Thoracic aorta (tissue), 2 donors: ENCODE measurements around the gene RFPL3. TPM values are rescaled to one million over a fixed set of nuclear protein-coding genes. Genes with fewer than 3 reads are reported as not detected.
"Not testable (repeated sequence)": the region's sequence is repeated elsewhere in the genome, so short reads cannot be mapped to it uniquely, and the experiment has no call there.

Source experiments
- ATAC-seq: fragments of 150-250 bp; one replicate; pipeline ENCODE4 v1.8.0; 2017; ENCODE audit warnings: low read depth; ENCODE audit not compliant: insufficient number of reproducible peaks, low FRiP score
- DNase-seq: peaks from one replicate; pipeline ENCODE4 v3.0.0-alpha.2; 2020; ENCODE audit warnings: low spot score
- H3K27ac ChIP-seq, 2 donors: fragments of 200-600 bp; sonication (generic); 1 replicate in 1 of 2; 2 replicates in 1 of 2; pipeline ENCODE4 v1.5.1; 2016; ENCODE audit warnings: mild to moderate bottlenecking in 2 of 2, moderate library complexity in 2 of 2
- H3K27me3 ChIP-seq: fragments of 200-600 bp; sonication (generic); replicated peaks from 2 replicates; pipeline ENCODE4 v1.6.0; 2016; ENCODE audit warnings: mild to moderate bottlenecking; ENCODE audit not compliant: insufficient read depth
- H3K36me3 ChIP-seq: fragments of 200-600 bp; sonication (generic); one replicate; pipeline ENCODE4 v1.5.1; 2016
- H3K4me1 ChIP-seq, 2 donors: fragments of 200-600 bp; sonication (generic); 1 replicate in 1 of 2; 2 replicates in 1 of 2; pipeline versions ENCODE4 v1.5.1 to v1.6.0; 2016; ENCODE audit warnings: low read depth in 2 of 2, mild to moderate bottlenecking in 1 of 2; ENCODE audit not compliant: control insufficient read depth in 1 of 2
- H3K4me3 ChIP-seq: fragments of 200-600 bp; sonication (generic); 2 replicates; pipeline ENCODE4 v1.5.1; 2016; ENCODE audit warnings: mild to moderate bottlenecking
- H3K9me3 ChIP-seq: fragments of 200-600 bp; sonication (generic); 2 replicates; pipeline ENCODE4 v1.5.1; 2016
- CTCF ChIP-seq: fragments of 200-600 bp; sonication (generic); IDR thresholded peaks from one replicate; pipeline ENCODE4 v1.5.1; 2019; ENCODE audit warnings: antibody characterized with exemption
- total RNA-seq, 2 donors: library from RNA; depleted of rRNA; stranded (reverse); fragments of >200 nt; gene quantifications; one replicate each; pipeline versions ENCODE4 v1.1.0 to v1.2.3, GENCODE V29; 2016

The RFPL3 gene
- total RNA-seq, 2 donors from 2014 or later = not detected

GRCh38 chr22:32333769-32334659 lies 23.7 kb upstream of the RFPL3 start:
- no peak overlapping the region for H3K4me3 ChIP-seq
- no peaks in the 10 kb centered on the region for H3K36me3 ChIP-seq
- H3K27me3 ChIP-seq = no peaks in the 10 kb centered on the region
- no peaks in the 10 kb centered on the region for H3K4me1 ChIP-seq
- no peaks in the 10 kb centered on the region for H3K9me3 ChIP-seq
- ATAC-seq (no peak), DNase-seq (no peak)
- no peak overlapping the region for H3K27ac ChIP-seq
- TF ChIP-seq CTCF = no peak

DNA sequence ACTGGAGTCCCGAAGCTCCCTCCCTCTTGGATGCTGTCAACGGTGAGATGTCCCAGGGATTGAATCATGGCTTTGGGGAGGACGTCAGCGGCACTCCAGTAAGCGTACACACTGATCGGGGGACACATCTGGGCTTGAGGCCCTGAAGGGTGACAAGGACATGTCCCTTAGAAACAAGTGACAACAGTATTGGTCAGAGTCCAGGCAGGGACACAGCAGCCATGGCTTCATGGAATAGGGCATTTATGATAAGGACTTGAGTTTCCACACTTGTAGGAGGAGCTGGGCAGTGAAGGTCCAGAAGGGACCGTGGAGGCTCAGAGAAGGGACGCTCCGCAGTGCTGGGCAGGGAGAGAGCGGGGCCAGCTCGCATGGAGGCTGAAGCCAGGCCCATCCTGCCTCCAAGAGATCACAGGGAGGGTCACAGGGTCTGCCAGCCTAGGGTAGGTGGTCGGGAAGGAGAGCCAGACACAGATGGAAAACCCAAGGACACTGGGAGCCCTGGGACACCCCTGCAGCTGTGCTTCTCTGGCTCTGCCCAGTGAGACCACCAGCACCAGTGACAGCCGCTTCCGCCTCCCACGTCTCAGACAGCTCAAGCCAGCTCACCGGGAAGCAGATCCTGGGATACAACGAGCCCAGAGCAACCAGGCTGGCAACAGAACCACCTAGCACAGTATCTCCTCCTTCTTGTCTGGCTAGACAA lies 22.9 kb upstream of the RFPL3 start:
- Histone ChIP-seq H3K36me3 (no peaks in the 10 kb centered on the region), H3K9me3 (no peaks in the 10 kb centered on the region), H3K27ac (no peak overlapping the region), H3K27me3 (no peaks in the 10 kb centered on the region), H3K4me1 (no peaks in the 10 kb centered on the region), H3K4me3 (no peak overlapping the region)
- no peak for TF ChIP-seq CTCF
- DNase-seq = no peak
- no peak for ATAC-seq

- no peak for DNase-seq
- no peak overlapping the region for H3K4me3 ChIP-seq
- H3K36me3 ChIP-seq = no peaks in the 10 kb centered on the region
- H3K9me3 ChIP-seq = no peaks in the 10 kb centered on the region
- H3K27ac ChIP-seq = no peak overlapping the region
- no peaks in the 10 kb centered on the region for H3K27me3 ChIP-seq
- TF ChIP-seq CTCF = no peak
- H3K4me1 ChIP-seq = no peaks in the 10 kb centered on the region
- no peak for ATAC-seq
Measured at GRCh38 chr22:32335471-32335870, 22.2 kb upstream of the RFPL3 start.

GRCh38 chr22:32336121-32336603 lies 21.5 kb upstream of the RFPL3 start:
- H3K4me3 ChIP-seq = no peak overlapping the region
- no peaks in the 10 kb centered on the region for H3K36me3 ChIP-seq
- no peaks in the 10 kb centered on the region for H3K9me3 ChIP-seq
- TF ChIP-seq CTCF = no peak
- H3K4me1 ChIP-seq = no peaks in the 10 kb centered on the region
- no peak overlapping the region for H3K27ac ChIP-seq
- DNase-seq (no peak), ATAC-seq (no peak)
- no peaks in the 10 kb centered on the region for H3K27me3 ChIP-seq

GRCh38 chr22:32336771-32337424 lies 20.8 kb upstream of the RFPL3 start:
- Histone ChIP-seq H3K27me3 (no peaks in the 10 kb centered on the region), H3K9me3 (no peaks in the 10 kb centered on the region), H3K36me3 (no peaks in the 10 kb centered on the region), H3K4me1 (no peaks in the 10 kb centered on the region), H3K27ac (no peak overlapping the region), H3K4me3 (no peak overlapping the region)
- TF ChIP-seq CTCF = no peak
- ATAC-seq (no peak), DNase-seq (no peak)

- not testable (repeated sequence) for DNase-seq, H3K4me1 ChIP-seq, H3K36me3 ChIP-seq, H3K27me3 ChIP-seq, H3K27ac ChIP-seq, ATAC-seq, H3K4me3 ChIP-seq, H3K9me3 ChIP-seq
Measured at GRCh38 chr22:32337425-32337824, 20.2 kb upstream of the RFPL3 start.
